Measurements from ENCODE around the gene CASP4. TPM values are rescaled to one million over a fixed set of nuclear protein-coding genes. Genes with fewer than 3 reads are reported as not detected.

CASP4 gene
- total and polyA plus RNA-seq, 2 of the 4 experiments (the other 2 are of a cell fraction), result 82.5 to 91.9 TPM

DNA sequence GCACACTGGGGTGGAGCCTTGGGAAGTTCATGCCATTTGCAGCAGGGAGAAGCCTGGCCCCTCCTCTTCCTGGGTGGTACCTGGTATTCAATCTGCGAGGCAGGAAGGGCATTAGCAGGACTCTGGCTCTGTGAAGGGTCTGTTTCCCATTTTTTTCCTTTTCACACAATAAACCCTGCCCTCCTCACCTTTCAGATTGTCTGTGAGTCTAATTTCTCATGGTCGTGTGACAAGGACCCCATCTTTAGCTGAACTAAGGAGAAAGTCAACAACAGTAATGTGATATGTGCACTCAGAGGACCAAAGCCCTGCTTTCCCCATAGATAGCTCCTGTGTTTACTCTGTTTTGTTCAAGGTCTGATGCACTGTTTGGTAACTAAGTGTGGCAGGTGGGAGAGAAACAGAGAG, 26.6 kb upstream of the CASP4 start:
- H3K14ac ChIP-seq (replicated peaks; ENCODE audit: low read depth, low read length), result no peak overlapping the region
- no peaks in the 10 kb centered on the region for H3K9me3 ChIP-seq (ENCODE audit: control insufficient read depth, insufficient read depth, low read length)
- no peak overlapping the region for H4K8ac ChIP-seq (ENCODE audit: low read depth in 2 of 2, low read length in 2 of 2)
- dilution Hi-C loops (cut with HindIII; ENCODE audit: low sequenced_read_pairs, unreplicated experiment), result no loop called here
- H3K9me1 ChIP-seq (ENCODE audit: insufficient read depth, low read length), result 0 out of 2 replicates have a peak, but pooled peaks cover 3% of the 10 kb centered on the region
- H2AFZ ChIP-seq (replicated peaks; ENCODE audit: low read length, poor library complexity), result no peak overlapping the region
- no peaks in the 10 kb centered on the region for H3K79me1 ChIP-seq (ENCODE audit: low read depth in 1 of 2, low read length in 2 of 2)
- no peaks in the 10 kb centered on the region for H3K36me3 ChIP-seq (ENCODE audit: control insufficient read depth, insufficient read depth, low read length)
- no peaks in the 10 kb centered on the region for H3K27me3 ChIP-seq (ENCODE audit: control insufficient read depth, insufficient read depth, low read length)
- DNase-seq (no peak), ATAC-seq (ENCODE audit: low read depth) (no peak)
- in situ Hi-C loops (cut with MboI; ENCODE audit: low sequenced_read_pairs), result no loop called here
- H3K4me2 ChIP-seq (ENCODE audit: low read depth, low read length), result no peak overlapping the region
- no peak overlapping the region for H2BK120ac ChIP-seq (ENCODE audit: low read depth, low read length)
- 0 out of 2 replicates have a peak, but pooled peaks cover under 1% of the 10 kb centered on the region for H3K4me1 ChIP-seq (ENCODE audit: control insufficient read depth, insufficient read depth, low read length)
- no peak overlapping the region for H3K9ac ChIP-seq (ENCODE audit: low read depth, low read length)
- no TSS peak for BruUV-seq (replicated peaks)
- TF ChIP-seq RCOR1 (IDR thresholded peaks at IDR 0.05; ENCODE audit: insufficient replicate concordance, low read length) (no peak), BHLHE40 (IDR thresholded peaks at IDR 0.05; ENCODE audit: low read depth, low read length) (no peak), RFX5 (IDR thresholded peaks at IDR 0.05; ENCODE audit: low read depth, low read length) (no peak), FOS (IDR thresholded peaks at IDR 0.05; ENCODE audit: low read depth, low read length) (no peak), MAZ (IDR thresholded peaks at IDR 0.05; ENCODE audit: borderline replicate concordance, low read depth, low read length) (no peak), CEBPB (IDR thresholded peaks at IDR 0.05; ENCODE audit: low read depth, low read length) (no peak), MAFK (IDR thresholded peaks at IDR 0.05; ENCODE audit: low read depth, low read length) (no peak), CHD1 (IDR thresholded peaks at IDR 0.05; ENCODE audit: low read depth, low read length) (no peak), RAD21 (IDR thresholded peaks at IDR 0.05; ENCODE audit: low read length) (no peak), POLR2A (IDR thresholded peaks at IDR 0.05; ENCODE audit: low read depth, low read length) (no peak), MXI1 (IDR thresholded peaks at IDR 0.05; ENCODE audit: borderline replicate concordance, low read depth, low read length) (no peak), SMC3 (IDR thresholded peaks at IDR 0.05; ENCODE audit: low read depth, low read length) (no peak)
- TF ChIP-seq, protein P1, sequence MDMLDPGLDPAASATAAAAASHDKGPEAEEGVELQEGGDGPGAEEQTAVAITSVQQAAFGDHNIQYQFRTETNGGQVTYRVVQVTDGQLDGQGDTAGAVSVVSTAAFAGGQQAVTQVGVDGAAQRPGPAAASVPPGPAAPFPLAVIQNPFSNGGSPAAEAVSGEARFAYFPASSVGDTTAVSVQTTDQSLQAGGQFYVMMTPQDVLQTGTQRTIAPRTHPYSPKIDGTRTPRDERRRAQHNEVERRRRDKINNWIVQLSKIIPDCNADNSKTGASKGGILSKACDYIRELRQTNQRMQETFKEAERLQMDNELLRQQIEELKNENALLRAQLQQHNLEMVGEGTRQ (IDR thresholded peaks at IDR 0.05; ENCODE audit: low read depth, low read length), result no peak
- TF ChIP-seq, protein P2, sequence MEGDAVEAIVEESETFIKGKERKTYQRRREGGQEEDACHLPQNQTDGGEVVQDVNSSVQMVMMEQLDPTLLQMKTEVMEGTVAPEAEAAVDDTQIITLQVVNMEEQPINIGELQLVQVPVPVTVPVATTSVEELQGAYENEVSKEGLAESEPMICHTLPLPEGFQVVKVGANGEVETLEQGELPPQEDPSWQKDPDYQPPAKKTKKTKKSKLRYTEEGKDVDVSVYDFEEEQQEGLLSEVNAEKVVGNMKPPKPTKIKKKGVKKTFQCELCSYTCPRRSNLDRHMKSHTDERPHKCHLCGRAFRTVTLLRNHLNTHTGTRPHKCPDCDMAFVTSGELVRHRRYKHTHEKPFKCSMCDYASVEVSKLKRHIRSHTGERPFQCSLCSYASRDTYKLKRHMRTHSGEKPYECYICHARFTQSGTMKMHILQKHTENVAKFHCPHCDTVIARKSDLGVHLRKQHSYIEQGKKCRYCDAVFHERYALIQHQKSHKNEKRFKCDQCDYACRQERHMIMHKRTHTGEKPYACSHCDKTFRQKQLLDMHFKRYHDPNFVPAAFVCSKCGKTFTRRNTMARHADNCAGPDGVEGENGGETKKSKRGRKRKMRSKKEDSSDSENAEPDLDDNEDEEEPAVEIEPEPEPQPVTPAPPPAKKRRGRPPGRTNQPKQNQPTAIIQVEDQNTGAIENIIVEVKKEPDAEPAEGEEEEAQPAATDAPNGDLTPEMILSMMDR (conservative IDR thresholded peaks at IDR 0.05; ENCODE audit: low read depth, low read length), result no peak
- TF ChIP-seq, protein P3, sequence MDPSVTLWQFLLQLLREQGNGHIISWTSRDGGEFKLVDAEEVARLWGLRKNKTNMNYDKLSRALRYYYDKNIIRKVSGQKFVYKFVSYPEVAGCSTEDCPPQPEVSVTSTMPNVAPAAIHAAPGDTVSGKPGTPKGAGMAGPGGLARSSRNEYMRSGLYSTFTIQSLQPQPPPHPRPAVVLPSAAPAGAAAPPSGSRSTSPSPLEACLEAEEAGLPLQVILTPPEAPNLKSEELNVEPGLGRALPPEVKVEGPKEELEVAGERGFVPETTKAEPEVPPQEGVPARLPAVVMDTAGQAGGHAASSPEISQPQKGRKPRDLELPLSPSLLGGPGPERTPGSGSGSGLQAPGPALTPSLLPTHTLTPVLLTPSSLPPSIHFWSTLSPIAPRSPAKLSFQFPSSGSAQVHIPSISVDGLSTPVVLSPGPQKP (IDR thresholded peaks at IDR 0.05; ENCODE audit: borderline replicate concordance, low read depth, low read length), result no peak
- no peak overlapping the region for H4K5ac ChIP-seq (ENCODE audit: low read depth, low read length)
- H3K56ac ChIP-seq (ENCODE audit: extremely low read depth, insufficient read depth, low read length), result no peak overlapping the region
- no peak overlapping the region for H2BK5ac ChIP-seq (ENCODE audit: low read depth, low read length, poor library complexity, severe bottlenecking)
- H4K91ac ChIP-seq (ENCODE audit: insufficient read depth, low read depth, low read length), result no peak overlapping the region
- POLR2A ChIA-PET (ENCODE audit: unreplicated experiment), result no interaction called here
- CTCF ChIA-PET, result no interaction called here
- H2AK5ac ChIP-seq (ENCODE audit: low read depth, low read length), result no peak overlapping the region
- no peak overlapping the region for H3K18ac ChIP-seq (ENCODE audit: low read depth, low read length)
- H3K23ac ChIP-seq (ENCODE audit: low read depth, low read length), result no peak overlapping the region
- no peak overlapping the region for H2BK20ac ChIP-seq (ENCODE audit: low read depth, low read length)
- no peak overlapping the region for H3K4me3 ChIP-seq (ENCODE audit: insufficient read depth, low read depth, low read length)
- WGBS, 2 experiments (ENCODE audit: extremely low coverage in 2 of 2, insufficient read length in 1 of 2), result no CpG with 5 or more reads among the region's 2 CpGs
- H2BK15ac ChIP-seq (ENCODE audit: low read depth, low read length), result no peak overlapping the region
- no peaks in the 10 kb centered on the region for H4K20me1 ChIP-seq (ENCODE audit: insufficient read depth, low read length)
- H3K4ac ChIP-seq (ENCODE audit: low read depth, low read length), result no peak overlapping the region
- no peak overlapping the region for H3K27ac ChIP-seq (ENCODE audit: insufficient read depth, low read length)
- no peak overlapping the region for H2AK9ac ChIP-seq (replicated peaks; ENCODE audit: low read depth, low read length, poor library complexity)
- intact Hi-C loops (cut with micrococcal nuclease), result no loop called here
